Fibroblast of the aortic adventitia (primary cell): ENCODE data around the gene MAP3K12. TPM values are rescaled to one million over a fixed set of nuclear protein-coding genes. Genes with fewer than 3 reads are reported as not detected.
A peak's percentile ranks its signal among the peaks of the same experiment; 100 is the strongest.

ENCODE experiments used
- DNase-seq: peaks from one replicate; pipeline ENCODE4 v3.0.0-alpha.2; 2010; ENCODE audit warnings: low read depth
- H3K4me3 ChIP-seq: 2 replicates; pipeline ENCODE4 v1.5.1; 2011; ENCODE audit warnings: low read depth, mild to moderate bottlenecking, control low read depth, low read length, moderate library complexity
- total RNA-seq: library from RNA; depleted of rRNA; stranded (reverse); fragments of >200 nt; gene quantifications from 2 replicates; pipeline ENCODE4 v1.2.3, GENCODE V29; 2012; ENCODE audit warnings: low replicate concordance
- TF ChIP-seq, protein P1 (sequence below): IDR thresholded peaks from 2 replicates; pipeline ENCODE4 v1.5.1; 2011; ENCODE audit warnings: mild to moderate bottlenecking, low read length, control low read depth, inconsistent platforms; ENCODE audit not compliant: insufficient read depth

The MAP3K12 gene
- total RNA-seq, 1 donor, result 32.1 TPM

DNA sequence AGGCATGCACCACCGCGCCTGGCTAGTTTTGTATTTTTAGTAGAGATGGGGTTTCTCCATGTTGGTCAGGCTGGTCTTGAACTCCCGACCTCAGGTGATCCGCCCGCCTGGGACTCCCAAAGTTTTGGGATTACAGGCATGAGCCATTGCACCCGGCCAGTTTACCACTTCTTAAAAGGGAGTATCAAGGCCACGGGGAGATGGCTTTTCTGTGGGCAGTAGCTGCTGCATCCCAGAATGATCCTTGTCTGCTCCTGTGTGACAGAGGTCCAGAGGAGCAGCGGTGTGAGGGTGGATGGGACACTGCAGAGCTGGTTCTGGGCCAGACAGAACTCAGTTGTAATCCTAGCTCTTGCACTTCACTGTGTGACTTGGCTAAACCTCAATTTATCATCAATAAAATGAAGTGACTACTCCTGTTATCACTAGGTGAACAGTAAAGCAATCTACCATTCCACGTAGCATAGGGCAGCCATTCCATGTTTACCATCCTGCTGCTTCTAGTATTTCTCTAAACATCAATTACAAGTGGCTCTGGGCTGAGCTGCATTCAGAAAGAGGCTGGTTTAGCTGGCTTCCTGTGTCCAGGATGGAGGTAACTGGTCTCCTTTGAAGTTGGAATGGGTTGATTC, 11.0 kb upstream of the MAP3K12 start:
- no peak for DNase-seq
- H3K4me3 ChIP-seq, result no peak overlapping the region
- TF ChIP-seq, protein P1, sequence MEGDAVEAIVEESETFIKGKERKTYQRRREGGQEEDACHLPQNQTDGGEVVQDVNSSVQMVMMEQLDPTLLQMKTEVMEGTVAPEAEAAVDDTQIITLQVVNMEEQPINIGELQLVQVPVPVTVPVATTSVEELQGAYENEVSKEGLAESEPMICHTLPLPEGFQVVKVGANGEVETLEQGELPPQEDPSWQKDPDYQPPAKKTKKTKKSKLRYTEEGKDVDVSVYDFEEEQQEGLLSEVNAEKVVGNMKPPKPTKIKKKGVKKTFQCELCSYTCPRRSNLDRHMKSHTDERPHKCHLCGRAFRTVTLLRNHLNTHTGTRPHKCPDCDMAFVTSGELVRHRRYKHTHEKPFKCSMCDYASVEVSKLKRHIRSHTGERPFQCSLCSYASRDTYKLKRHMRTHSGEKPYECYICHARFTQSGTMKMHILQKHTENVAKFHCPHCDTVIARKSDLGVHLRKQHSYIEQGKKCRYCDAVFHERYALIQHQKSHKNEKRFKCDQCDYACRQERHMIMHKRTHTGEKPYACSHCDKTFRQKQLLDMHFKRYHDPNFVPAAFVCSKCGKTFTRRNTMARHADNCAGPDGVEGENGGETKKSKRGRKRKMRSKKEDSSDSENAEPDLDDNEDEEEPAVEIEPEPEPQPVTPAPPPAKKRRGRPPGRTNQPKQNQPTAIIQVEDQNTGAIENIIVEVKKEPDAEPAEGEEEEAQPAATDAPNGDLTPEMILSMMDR, result no peak

DNA sequence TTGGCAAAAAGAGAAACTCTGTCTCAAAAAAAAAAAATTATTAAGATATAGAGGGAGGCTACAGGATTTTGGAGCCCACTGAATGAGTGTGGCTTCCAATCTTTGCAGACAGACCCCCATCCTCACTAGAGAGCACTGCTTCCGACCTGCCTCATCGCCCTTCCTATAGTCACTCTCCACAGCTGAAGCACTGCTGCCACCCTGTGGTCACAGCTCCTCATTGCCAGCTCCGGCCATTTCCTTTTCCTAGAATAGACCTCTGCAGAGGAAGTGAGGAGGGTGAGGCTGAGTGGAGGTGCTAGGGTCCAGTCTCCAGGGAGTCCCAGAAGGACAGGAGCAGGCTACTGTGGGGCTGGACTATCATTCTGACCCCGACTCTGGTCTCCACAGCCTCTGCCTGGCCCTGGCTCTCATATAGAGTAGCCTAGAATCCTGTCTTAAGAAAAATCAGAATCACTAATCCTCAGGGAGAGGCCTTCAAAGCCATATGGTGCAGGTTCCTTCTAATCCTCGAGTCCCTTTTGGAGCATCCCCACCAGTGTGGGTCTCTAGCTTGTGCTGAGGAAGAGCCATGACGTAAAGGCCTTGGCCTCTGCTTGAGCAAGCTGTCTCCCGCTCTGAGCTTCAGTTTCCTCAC, 9.4 kb upstream of the MAP3K12 start:
- TF ChIP-seq, protein P1, result peak; percentile 92
- H3K4me3 ChIP-seq, result no peak overlapping the region
- DNase-seq, result peak; percentile 74

DNA sequence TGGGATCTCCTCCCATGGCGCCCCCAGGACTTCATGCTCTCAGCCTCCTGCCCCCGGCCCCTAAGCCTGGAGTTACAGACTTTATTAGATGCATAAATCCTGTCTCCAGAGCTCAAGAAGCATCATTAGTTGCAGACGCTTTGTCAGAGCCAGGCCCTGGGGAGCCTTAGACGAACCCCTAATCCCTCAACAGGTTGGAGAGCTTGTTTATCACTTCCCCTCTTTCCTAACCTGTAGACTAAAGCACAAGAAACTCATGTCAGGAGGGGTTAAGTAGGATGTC, 8.3 kb upstream of the MAP3K12 start:
- TF ChIP-seq, protein P1, result no peak
- H3K4me3 ChIP-seq, result no peak overlapping the region
- no peak for DNase-seq

- no peak within 1 kb of the TSS for H3K4me3 ChIP-seq
- TF ChIP-seq, protein P1, result no peak
- no peak for DNase-seq
Observed at GRCh38 chr12:53506881-53507602, 7.8 kb upstream of the MAP3K12 start, which contains the start of gene NPFF. Gene NPFF (minus strand): TSS chr12:53507484. CDS start chr12:53507474, 10 bp downstream.

DNA sequence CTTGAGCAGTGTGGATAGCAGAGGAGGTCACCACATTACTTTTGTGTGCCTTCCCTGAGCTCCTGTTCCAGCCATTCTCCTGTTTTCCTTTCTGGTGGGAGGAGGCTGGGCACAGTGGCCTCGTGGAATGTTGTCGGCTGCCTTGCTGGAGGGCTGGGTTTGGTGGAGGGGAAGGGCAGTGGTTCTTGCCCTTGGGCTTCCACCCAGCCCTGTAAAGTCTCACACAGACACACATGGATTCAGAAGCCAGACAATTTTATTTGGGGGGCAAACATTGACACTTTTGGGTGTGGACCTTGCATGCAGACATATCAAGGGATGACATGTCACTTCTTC, 7.2 kb upstream of the MAP3K12 start:
- TF ChIP-seq, protein P1, result no peak
- no peak overlapping the region for H3K4me3 ChIP-seq
- DNase-seq, result no peak

- DNase-seq, result peak; percentile 34
- TF ChIP-seq, protein P1, result no peak
- H3K4me3 ChIP-seq, result no peak overlapping the region
Observed at GRCh38 chr12:53505555-53506449, 6.5 kb upstream of the MAP3K12 start.
